DMS153 treated with DMSO at 0.1 percent for 48 hours (cell line): ENCODE data around the gene ABL1.

Source experiments
- DNase-seq: peaks from one replicate; lab custom pipeline; 2025; ENCODE audit not compliant: unreplicated experiment; lab: John Stamatoyannopoulos, UW

The ABL1 gene

GRCh38 chr9:130824643-130825350 is 10.3 kb upstream of the ABL1 start:
- no peak for DNase-seq

- DNase-seq = no peak
These were observed 9.8 kb upstream of the ABL1 start for GRCh38 chr9:130825351-130825651.

GRCh38 chr9:130825809-130826208 is 9.2 kb upstream of the ABL1 start:
- no peak for DNase-seq

GRCh38 chr9:130829762-130830161 is 5.3 kb upstream of the ABL1 start:
- DNase-seq = no peak

- DNase-seq = no peak
These were observed 4.8 kb upstream of the ABL1 start for GRCh38 chr9:130830231-130830760.

- no peak for DNase-seq
These were observed 4.0 kb upstream of the ABL1 start for GRCh38 chr9:130831077-130831476.

GRCh38 chr9:130833031-130833990 is 1.7 kb upstream of the ABL1 start:
- no peak for DNase-seq

GRCh38 chr9:130835441-130836298 is 616 bp downstream of the ABL1 start:
- DNase-seq = no peak

- no peak for DNase-seq
These were observed 2.0 kb downstream of the ABL1 start for GRCh38 chr9:130837002-130837511.

- no peak for DNase-seq
These were observed 2.6 kb downstream of the ABL1 start for GRCh38 chr9:130837643-130838042.

- no peak for DNase-seq
These were observed 4.4 kb downstream of the ABL1 start for GRCh38 chr9:130839132-130840111.

GRCh38 chr9:130842545-130842944 is 7.5 kb downstream of the ABL1 start:
- no peak for DNase-seq

- no peak for DNase-seq
These were observed 8.2 kb downstream of the ABL1 start for GRCh38 chr9:130843049-130843908.

- DNase-seq = no peak
These were observed 9.0 kb downstream of the ABL1 start for GRCh38 chr9:130844044-130844451.

GRCh38 chr9:130845254-130845653 is 10.2 kb downstream of the ABL1 start:
- DNase-seq = no peak

- DNase-seq = no peak
These were observed 10.9 kb downstream of the ABL1 start for GRCh38 chr9:130845901-130846481.

- DNase-seq = no peak
These were observed 11.6 kb downstream of the ABL1 start for GRCh38 chr9:130846487-130847305.
